RWPE1 (cell line): ENCODE data around the gene CD9.
A peak's percentile ranks its signal among the peaks of the same experiment; 100 is the strongest.

Experiments
- CTCF ChIA-PET: fragments of 350-600 bp; sonication (Branson Sonifier 250); formaldehyde crosslinking; extraction: SDS; loops from one replicate; lab custom pipeline; 2021; lab: Yijun Ruan, JAX
- POLR2A ChIA-PET: fragments of 400-600 bp; formaldehyde crosslinking; extraction: SDS; loops from one replicate; lab custom pipeline; 2020; ENCODE audit warnings: antibody characterized with exemption; ENCODE audit not compliant: low non-redundant PET; lab: Yijun Ruan, JAX
- DNase-seq: peaks from one replicate; pipeline ENCODE4 v3.0.0; 2012; ENCODE audit warnings: low spot score
- H3K27ac ChIP-seq: fragments of 450-650 bp; 2 replicates; pipeline ENCODE4 v1.5.1; 2017
- CTCF ChIP-seq: fragments of 450-650 bp; conservative IDR thresholded peaks from 2 replicates; pipeline ENCODE4 v1.5.1; 2017; ENCODE audit warnings: low read depth, mild to moderate bottlenecking

Gene CD9

DNA sequence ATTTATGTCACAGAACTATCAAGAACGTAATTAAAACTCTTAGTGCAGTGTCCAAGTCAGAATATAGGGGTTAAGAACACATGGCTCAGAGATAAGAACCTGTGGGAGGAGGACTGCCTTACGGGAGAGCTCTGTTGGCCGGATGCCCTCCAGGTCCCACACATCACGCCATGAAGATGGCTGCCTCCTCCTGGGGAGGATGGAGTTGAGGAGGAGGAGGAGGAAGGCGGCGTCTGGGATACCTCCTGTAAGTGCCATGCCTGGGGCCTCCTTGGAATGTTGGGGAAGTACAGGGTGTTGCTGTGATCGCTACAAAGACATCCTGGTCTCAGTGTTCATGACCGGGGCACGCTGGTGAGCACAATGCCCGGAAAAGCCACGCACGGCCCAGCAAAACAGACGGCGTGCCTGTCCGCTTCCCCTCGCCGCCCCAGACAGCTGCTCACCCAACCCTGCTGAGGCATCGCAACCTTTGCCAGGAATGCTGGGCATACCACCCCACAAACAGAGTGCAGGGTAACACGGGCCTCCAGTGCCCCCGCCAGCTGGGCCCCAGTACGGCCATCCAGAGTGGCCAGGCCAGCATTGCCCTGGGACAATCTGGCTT, 28.7 kb upstream of the CD9 start:
- POLR2A ChIA-PET = no interaction called here
- no peak overlapping the region for H3K27ac ChIP-seq
- TF ChIP-seq CTCF = no peak
- CTCF ChIA-PET = interaction anchor here (0.6 kb wide), 1 partner anchor 116 kb away, joined by 4 read pairs; no protein-coding TSS in a partner anchor
- no peak for DNase-seq

DNA sequence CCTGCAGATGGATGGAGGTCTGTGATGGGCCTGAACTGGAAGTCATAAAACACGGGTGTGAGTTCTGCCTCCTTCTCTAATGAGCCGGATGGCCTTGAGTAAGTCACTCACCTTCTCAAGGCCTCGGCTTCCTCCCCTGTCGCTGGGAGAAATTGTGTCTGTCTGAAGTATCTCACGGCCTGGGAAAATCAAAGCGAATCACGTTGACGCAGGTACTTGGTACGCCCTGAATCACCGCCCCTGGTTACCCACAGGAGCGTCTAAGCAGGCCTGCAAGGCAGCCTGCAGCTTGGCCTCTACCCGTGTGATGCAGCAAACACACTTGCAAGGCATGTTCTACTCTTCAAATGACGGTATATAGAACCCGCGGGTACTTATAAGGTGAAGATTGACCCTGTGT, 28.1 kb upstream of the CD9 start:
- POLR2A ChIA-PET = no interaction called here
- TF ChIP-seq CTCF = no peak
- no peak for DNase-seq
- CTCF ChIA-PET = interaction anchor here (0.6 kb wide), 1 partner anchor 117 kb away, joined by 4 read pairs; no protein-coding TSS in a partner anchor
- H3K27ac ChIP-seq = no peak overlapping the region

DNA sequence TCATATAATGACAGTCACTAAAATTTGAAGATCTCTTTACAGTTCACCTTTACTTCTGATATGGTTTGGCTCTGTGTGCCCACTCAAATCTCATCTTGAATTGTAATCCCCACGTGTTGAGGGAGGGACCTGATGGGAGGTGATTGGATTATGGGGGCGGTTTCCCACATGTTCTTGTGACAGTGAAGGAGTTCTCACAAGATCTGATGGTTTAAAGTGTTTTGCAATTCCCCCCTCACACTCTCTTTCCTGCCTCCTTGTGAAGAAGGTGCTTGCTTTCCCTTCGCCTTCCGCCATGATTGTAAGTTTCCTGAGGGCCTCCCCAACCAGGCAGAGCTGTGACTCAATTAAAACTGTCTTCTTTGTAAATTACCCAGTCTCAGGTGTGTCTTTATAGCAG, 27.3 kb upstream of the CD9 start:
- ChIA-PET POLR2A (no interaction called here), CTCF (no interaction called here)

DNA sequence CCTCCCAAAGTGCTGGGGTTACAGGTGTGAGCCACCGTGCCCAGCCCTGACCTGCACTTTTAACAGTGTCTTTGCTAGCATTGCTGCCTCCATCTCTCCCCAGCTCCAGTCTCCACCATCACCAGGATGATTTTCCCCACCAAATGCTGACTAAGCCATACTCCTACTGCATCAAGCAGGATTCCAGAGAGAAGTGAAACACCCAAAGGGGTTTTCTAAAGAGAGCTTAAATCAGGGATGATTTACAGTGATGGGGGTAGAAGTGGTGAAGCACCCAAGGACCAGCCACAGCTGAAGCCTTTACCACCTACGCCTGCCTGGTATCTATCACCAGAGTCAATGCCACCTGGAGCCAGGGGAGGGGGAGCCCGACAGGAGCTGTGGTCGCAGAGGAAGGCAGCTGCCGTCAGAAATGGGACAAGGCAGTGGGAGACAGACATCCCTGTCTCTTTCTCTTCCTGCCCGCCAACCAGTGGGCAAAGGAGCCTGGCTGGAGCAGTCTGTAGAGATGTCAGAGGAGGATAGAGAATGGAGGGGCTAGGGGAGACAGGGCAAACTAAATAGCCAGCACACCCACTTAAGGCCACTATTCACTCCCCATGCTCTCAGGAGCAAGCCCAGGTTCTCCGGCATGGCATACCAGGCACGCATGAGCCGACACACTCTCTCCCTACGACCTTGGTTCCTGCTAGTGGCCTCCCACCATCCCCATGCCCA, 22.4 kb upstream of the CD9 start:
- POLR2A ChIA-PET = no interaction called here
- no peak for TF ChIP-seq CTCF
- CTCF ChIA-PET = no interaction called here
- DNase-seq = no peak
- H3K27ac ChIP-seq = no peak overlapping the region

More for the DNA sequence above, 27.3 kb upstream of the CD9 start:
- no peak for DNase-seq
- H3K27ac ChIP-seq = no peak overlapping the region
- no peak for TF ChIP-seq CTCF

DNA sequence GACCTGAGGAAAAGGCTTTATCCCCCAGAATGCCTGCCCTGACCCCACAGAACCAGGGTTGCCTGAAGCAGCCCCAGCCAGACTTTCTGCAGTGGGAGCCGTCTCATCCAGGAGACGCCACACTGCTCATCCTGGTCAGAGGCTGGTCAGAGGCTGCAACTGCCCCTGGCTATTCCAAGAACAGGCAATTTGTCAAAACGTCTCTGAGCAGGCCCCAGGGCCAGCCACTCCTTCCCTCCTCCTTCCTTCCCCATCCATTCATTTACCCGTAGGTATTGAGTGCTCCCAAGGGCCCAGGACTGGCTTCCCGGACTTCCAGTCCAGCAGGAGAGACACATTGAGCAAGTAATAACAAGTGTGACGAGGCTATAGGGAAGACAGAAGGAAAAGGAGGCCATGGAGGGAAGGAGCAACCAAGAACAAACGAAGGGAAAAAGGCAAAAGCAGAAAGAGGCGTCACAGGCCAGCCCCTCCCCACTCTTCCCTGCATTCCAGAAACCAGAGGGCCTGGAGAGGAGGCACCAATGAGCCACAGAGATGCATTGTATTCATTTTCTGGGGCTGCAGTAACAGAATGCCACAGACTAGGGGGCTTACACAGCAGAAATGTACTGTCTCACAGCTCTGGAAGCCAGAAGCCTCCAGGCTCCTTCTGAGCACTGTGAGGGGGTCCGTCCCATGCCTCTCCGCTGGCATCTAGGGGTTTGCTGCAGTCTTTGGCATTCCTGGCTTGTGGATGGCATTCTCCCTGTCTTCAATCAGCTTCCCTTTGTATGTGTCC, 21.0 kb upstream of the CD9 start:
- ChIA-PET CTCF (no interaction called here), POLR2A (no interaction called here)
- DNase-seq = no peak
- TF ChIP-seq CTCF = no peak
- no peak overlapping the region for H3K27ac ChIP-seq

DNA sequence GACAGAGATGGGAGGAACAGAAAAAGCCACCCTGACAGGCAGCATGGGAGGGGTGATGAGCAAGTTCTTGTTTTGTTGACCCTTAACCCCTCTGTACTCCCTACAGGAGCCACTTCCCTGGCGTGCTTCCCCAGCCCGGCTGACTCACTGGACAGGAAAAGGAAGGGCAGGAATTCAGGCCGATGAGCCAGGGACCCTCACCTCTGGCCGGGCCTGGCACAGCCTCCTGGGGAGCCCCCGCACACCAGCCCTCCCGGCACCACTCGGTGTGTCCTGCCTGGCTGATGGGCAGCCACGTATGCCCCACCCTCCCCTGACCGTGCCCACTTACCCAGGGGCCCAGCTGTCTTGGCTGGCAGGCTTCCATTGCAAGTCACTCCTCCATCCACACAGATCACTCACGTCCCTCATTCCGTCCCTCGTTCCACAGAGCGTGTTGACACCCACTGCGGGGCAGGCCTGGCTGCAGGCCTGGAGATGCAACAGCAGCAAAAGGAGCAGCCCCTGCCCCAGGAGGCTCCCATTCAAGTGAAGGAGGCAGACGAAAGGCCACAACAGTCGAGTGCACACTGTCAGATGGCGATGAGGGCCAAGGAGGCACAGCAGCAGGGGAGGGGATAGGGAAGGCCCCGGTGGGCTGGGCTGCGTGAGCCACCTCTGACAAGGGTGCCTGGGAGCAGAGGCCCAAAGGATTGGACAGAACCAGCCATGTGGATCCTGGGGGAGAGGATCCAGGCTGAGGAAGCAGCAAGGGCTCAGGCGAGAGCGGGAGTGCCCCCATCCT, 19.7 kb upstream of the CD9 start:
- H3K27ac ChIP-seq = peak overlapping the region; percentile 74
- CTCF ChIA-PET = no interaction called here
- peak; percentile 71 for DNase-seq
- TF ChIP-seq CTCF = no peak
- POLR2A ChIA-PET = no interaction called here
